Upper lobe of right lung (tissue), 1 donor: ENCODE measurements around the gene GPR158. TPM values are rescaled to one million over a fixed set of nuclear protein-coding genes. Genes with fewer than 3 reads are reported as not detected.

ENCODE experiments used
- ATAC-seq: fragments of 200-7000 bp; cut with Tn5 transposase; one replicate; pipeline ENCODE4 v1.9.1; 2020; ENCODE audit warnings: mild to moderate bottlenecking, moderate library complexity
- DNase-seq: peaks from one replicate; pipeline ENCODE4 v3.0.0-alpha.2; 2020
- H3K27ac ChIP-seq: fragments of 200-600 bp; one replicate; pipeline ENCODE4 v1.8.0; 2022
- H3K27me3 ChIP-seq: fragments of 200-600 bp; one replicate; pipeline ENCODE4 v1.8.0; 2022; ENCODE audit warnings: mild to moderate bottlenecking
- H3K36me3 ChIP-seq: fragments of 200-600 bp; one replicate; pipeline ENCODE4 v1.8.0; 2022
- H3K4me1 ChIP-seq: fragments of 200-600 bp; one replicate; pipeline ENCODE4 v1.8.0; 2022
- H3K4me3 ChIP-seq: fragments of 200-600 bp; one replicate; pipeline ENCODE4 v1.8.0; 2022; ENCODE audit warnings: mild to moderate bottlenecking
- H3K9me3 ChIP-seq: fragments of 200-600 bp; one replicate; pipeline ENCODE4 v1.8.0; 2022
- CTCF ChIP-seq: fragments of 200-600 bp; IDR thresholded peaks from one replicate; pipeline ENCODE4 v1.8.0; 2022; ENCODE audit warnings: antibody characterized with exemption
- intact Hi-C: fragments of 100-400 bp; cut with DNase I; formaldehyde crosslinking; loops from one replicate; pipeline ENCODE4 v1.11.0; 2022
- total RNA-seq: library from RNA; stranded (reverse); fragmentation: NEBNext Ultra II Directional; extraction: Animal tissue kit (Norgen Biotek cat#: 25700); gene quantifications from one replicate; pipeline ENCODE4 v1.2.1, GENCODE V29; 2021
- donor health status: DM: no; HTN: yes; CAD: no; lungs with severe emphysema.

Gene GPR158
- total RNA-seq, 1 donor from 2014 or later: not detected

- intact Hi-C loops: no loop called here
Measured at GRCh38 chr10:25209618-25210017, 34.8 kb downstream of the GPR158 start.

GRCh38 chr10:25210265-25210664 is 35.5 kb downstream of the GPR158 start:
- DNase-seq (no peak), ATAC-seq (no peak)
- no peaks in the 10 kb centered on the region for H3K9me3 ChIP-seq
- H3K4me1 ChIP-seq: no peaks in the 10 kb centered on the region
- H3K36me3 ChIP-seq: no peaks in the 10 kb centered on the region
- intact Hi-C loops: no loop called here
- H3K27me3 ChIP-seq: no peaks in the 10 kb centered on the region
- TF ChIP-seq CTCF: no peak
- no peak overlapping the region for H3K4me3 ChIP-seq
- no peak overlapping the region for H3K27ac ChIP-seq

More at GRCh38 chr10:25209618-25210017, 34.8 kb downstream of the GPR158 start:
- Histone ChIP-seq H3K4me1 (no peaks in the 10 kb centered on the region), H3K9me3 (no peaks in the 10 kb centered on the region), H3K4me3 (no peak overlapping the region), H3K36me3 (no peaks in the 10 kb centered on the region), H3K27ac (no peak overlapping the region), H3K27me3 (no peaks in the 10 kb centered on the region)
- no peak for TF ChIP-seq CTCF
- DNase-seq: no peak
- ATAC-seq: no peak

- Histone ChIP-seq H3K9me3 (no peaks in the 10 kb centered on the region), H3K4me1 (no peaks in the 10 kb centered on the region), H3K36me3 (no peaks in the 10 kb centered on the region), H3K27me3 (peaks cover 3% of the 10 kb centered on the region), H3K4me3 (no peak overlapping the region), H3K27ac (no peak overlapping the region)
- intact Hi-C loops: no loop called here
- ATAC-seq (no peak), DNase-seq (no peak)
- no peak for TF ChIP-seq CTCF
Measured at GRCh38 chr10:25220156-25220555, 45.4 kb downstream of the GPR158 start.

GRCh38 chr10:25222085-25222660 is 47.4 kb downstream of the GPR158 start:
- Histone ChIP-seq H3K9me3 (no peaks in the 10 kb centered on the region), H3K4me3 (no peak overlapping the region), H3K27me3 (peaks cover 3% of the 10 kb centered on the region), H3K4me1 (no peaks in the 10 kb centered on the region), H3K36me3 (no peaks in the 10 kb centered on the region), H3K27ac (no peak overlapping the region)
- DNase-seq: no peak
- ATAC-seq: no peak
- TF ChIP-seq CTCF: no peak
- intact Hi-C loops: no loop called here

GRCh38 chr10:25226775-25227682 is 52.2 kb downstream of the GPR158 start:
- intact Hi-C loops: no loop called here
- DNase-seq: no peak
- Histone ChIP-seq H3K36me3 (no peaks in the 10 kb centered on the region), H3K9me3 (no peaks in the 10 kb centered on the region), H3K4me3 (no peak overlapping the region), H3K4me1 (no peaks in the 10 kb centered on the region), H3K27ac (no peak overlapping the region), H3K27me3 (no peaks in the 10 kb centered on the region)
- TF ChIP-seq CTCF: peak; percentile 56
- ATAC-seq: peak; percentile 65
